HG02973 (cell line): ENCODE results near the gene DNAL4.

ENCODE experiments used
- ATAC-seq: cut with Tn5 transposase; IDR thresholded peaks from one replicate; pipeline ENCODE4 v1.9.1; 2021; ENCODE audit warnings: moderate library complexity; ENCODE audit not compliant: unreplicated experiment

Gene DNAL4

GRCh38 chr22:38793721-38794466, at the start of gene DNAL4:
TSS of gene DNAL4 (minus strand) at chr22:38794143. CDS start at chr22:38782731, 11,412 bp downstream.
- ATAC-seq, result peak; percentile 92

GRCh38 chr22:38843201-38843656, 49.3 kb upstream of the DNAL4 start:
- no peak for ATAC-seq

GRCh38 chr22:38842512-38843200, 48.7 kb upstream of the DNAL4 start:
- ATAC-seq, result no peak

- no peak for ATAC-seq
These were observed 47.7 kb upstream of the DNAL4 start for GRCh38 chr22:38841635-38842034.

- ATAC-seq, result no peak
These were observed 47.3 kb upstream of the DNAL4 start for GRCh38 chr22:38841211-38841610.

- ATAC-seq, result no peak
These were observed 46.2 kb upstream of the DNAL4 start for GRCh38 chr22:38840129-38840528.

- no peak for ATAC-seq
These were observed 45.7 kb upstream of the DNAL4 start for GRCh38 chr22:38839686-38840085.

GRCh38 chr22:38837414-38837928, 43.5 kb upstream of the DNAL4 start:
- ATAC-seq, result no peak

- no peak for ATAC-seq
These were observed 42.0 kb upstream of the DNAL4 start for GRCh38 chr22:38835888-38836301.

GRCh38 chr22:38834991-38835390, 41.0 kb upstream of the DNAL4 start:
- ATAC-seq, result no peak

- no peak for ATAC-seq
These were observed 40.4 kb upstream of the DNAL4 start for GRCh38 chr22:38834215-38834953.

GRCh38 chr22:38833061-38833460, 39.1 kb upstream of the DNAL4 start:
- no peak for ATAC-seq

- ATAC-seq, result no peak
These were observed 38.3 kb upstream of the DNAL4 start for GRCh38 chr22:38832005-38832978.

- ATAC-seq, result no peak
These were observed 37.4 kb upstream of the DNAL4 start for GRCh38 chr22:38831166-38831945.

- no peak for ATAC-seq
These were observed 36.8 kb upstream of the DNAL4 start for GRCh38 chr22:38830845-38831108.

- no peak for ATAC-seq
These were observed 36.3 kb upstream of the DNAL4 start for GRCh38 chr22:38830026-38830844.

GRCh38 chr22:38829485-38829884, 35.5 kb upstream of the DNAL4 start:
- no peak for ATAC-seq

GRCh38 chr22:38828616-38829205, 34.8 kb upstream of the DNAL4 start:
- ATAC-seq, result no peak
